HCT116 (cell line): ENCODE measurements around the gene FCER1G.
"Not testable (repeated sequence)": the region's sequence is repeated elsewhere in the genome, so short reads cannot be mapped to it uniquely, and the experiment has no call there.

ENCODE experiments used
- EZH2 ChIP-seq: fragments of 200-600 bp; sonication (generic); IDR thresholded peaks from 2 replicates; pipeline ENCODE4 v1.6.1; 2017; ENCODE audit warnings: antibody characterized with exemption, mixed run types
- EZH2phosphoT487 ChIP-seq: fragments of 200-600 bp; IDR thresholded peaks from 2 replicates; pipeline ENCODE4 v1.6.1; 2018; ENCODE audit warnings: antibody characterized with exemption, borderline replicate concordance
- POLR2AphosphoS5 ChIP-seq: IDR thresholded peaks from 2 replicates; pipeline ENCODE4 v1.6.1; 2011; ENCODE audit warnings: mild to moderate bottlenecking, low read depth, low read length, moderate library complexity
- SP1 ChIP-seq: IDR thresholded peaks from 2 replicates; pipeline ENCODE4 v1.6.1; 2012; ENCODE audit warnings: low read depth
- TF ChIP-seq, protein P1 (sequence below): IDR thresholded peaks from 2 replicates; pipeline ENCODE4 v1.6.1; 2012
- TF ChIP-seq, protein P2 (sequence below): IDR thresholded peaks from 2 replicates; pipeline ENCODE4 v1.6.1; 2012
- TF ChIP-seq, protein P3 (sequence below), 3 experiments: fragments of 200-600 bp in 1 of 3; sonication (generic) in 1 of 3; IDR thresholded peaks in 2 of 3; conservative IDR thresholded peaks in 1 of 3; 2 replicates each; pipeline ENCODE4 v1.5.1; 2012 to 2017; ENCODE audit warnings: low read depth in 2 of 3, low read length in 2 of 3, antibody characterized with exemption in 1 of 3, borderline replicate concordance in 1 of 3, control low read depth in 1 of 3, mild to moderate bottlenecking in 1 of 3, mixed read lengths in 1 of 3, mixed run types in 1 of 3, moderate library complexity in 1 of 3; ENCODE audit not compliant: insufficient read depth in 1 of 3

DNA sequence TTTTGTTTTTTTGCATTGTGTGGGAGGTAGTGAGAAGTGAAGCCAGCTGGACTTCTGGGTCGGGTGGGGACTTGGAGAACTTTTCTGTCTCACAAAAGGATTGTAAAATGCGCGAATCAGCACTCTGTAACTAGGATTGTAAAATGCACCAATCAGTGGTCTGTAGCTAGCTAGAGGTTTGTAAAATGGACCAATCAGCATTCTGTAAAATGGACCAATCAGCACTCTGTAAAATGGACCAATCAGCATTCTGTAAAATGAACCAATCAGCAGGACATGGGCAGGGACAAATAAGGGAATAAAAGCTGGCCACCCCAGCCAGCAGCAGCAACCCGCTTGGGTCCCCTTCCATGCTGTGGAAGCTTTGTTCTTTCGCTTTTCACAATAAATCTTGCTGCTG, 35.0 kb downstream of the FCER1G start:
- TF ChIP-seq, protein P1, sequence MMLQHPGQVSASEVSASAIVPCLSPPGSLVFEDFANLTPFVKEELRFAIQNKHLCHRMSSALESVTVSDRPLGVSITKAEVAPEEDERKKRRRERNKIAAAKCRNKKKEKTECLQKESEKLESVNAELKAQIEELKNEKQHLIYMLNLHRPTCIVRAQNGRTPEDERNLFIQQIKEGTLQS = not testable (repeated sequence)
- not testable (repeated sequence) for TF ChIP-seq SP1, EZH2, EZH2phosphoT487, POLR2AphosphoS5
- TF ChIP-seq, protein P2, sequence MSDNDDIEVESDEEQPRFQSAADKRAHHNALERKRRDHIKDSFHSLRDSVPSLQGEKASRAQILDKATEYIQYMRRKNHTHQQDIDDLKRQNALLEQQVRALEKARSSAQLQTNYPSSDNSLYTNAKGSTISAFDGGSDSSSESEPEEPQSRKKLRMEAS = not testable (repeated sequence)
- TF ChIP-seq, protein P3, sequence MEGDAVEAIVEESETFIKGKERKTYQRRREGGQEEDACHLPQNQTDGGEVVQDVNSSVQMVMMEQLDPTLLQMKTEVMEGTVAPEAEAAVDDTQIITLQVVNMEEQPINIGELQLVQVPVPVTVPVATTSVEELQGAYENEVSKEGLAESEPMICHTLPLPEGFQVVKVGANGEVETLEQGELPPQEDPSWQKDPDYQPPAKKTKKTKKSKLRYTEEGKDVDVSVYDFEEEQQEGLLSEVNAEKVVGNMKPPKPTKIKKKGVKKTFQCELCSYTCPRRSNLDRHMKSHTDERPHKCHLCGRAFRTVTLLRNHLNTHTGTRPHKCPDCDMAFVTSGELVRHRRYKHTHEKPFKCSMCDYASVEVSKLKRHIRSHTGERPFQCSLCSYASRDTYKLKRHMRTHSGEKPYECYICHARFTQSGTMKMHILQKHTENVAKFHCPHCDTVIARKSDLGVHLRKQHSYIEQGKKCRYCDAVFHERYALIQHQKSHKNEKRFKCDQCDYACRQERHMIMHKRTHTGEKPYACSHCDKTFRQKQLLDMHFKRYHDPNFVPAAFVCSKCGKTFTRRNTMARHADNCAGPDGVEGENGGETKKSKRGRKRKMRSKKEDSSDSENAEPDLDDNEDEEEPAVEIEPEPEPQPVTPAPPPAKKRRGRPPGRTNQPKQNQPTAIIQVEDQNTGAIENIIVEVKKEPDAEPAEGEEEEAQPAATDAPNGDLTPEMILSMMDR (IDR thresholded peaks at IDR 0.05 in 2 of 3, conservative IDR thresholded peaks at IDR 0.05 in 1 of 3; ENCODE audit: borderline replicate concordance in 1 of 3, insufficient read depth in 1 of 3, low read depth in 2 of 3, low read length in 2 of 3) = not testable (repeated sequence)
